ENCODE results near the gene SPATA7.

- TF ChIP-seq ZNF317 (CRISPR knock-in tag; IDR thresholded peaks at IDR 0.05; ENCODE audit: borderline replicate concordance, low read depth) = no peak
- no peak for TF ChIP-seq HMGXB4 (CRISPR knock-in tag; IDR thresholded peaks at IDR 0.05)
- no peak for TF ChIP-seq SMAD3 (CRISPR knock-in tag; IDR thresholded peaks at IDR 0.05; ENCODE audit: borderline replicate concordance)
- TF ChIP-seq NR2C2 (CRISPR knock-in tag; IDR thresholded peaks at IDR 0.05) = no peak
- TF ChIP-seq CREB1 (CRISPR knock-in tag; IDR thresholded peaks at IDR 0.05) = no peak
- TF ChIP-seq USF2 (CRISPR knock-in tag; IDR thresholded peaks at IDR 0.05) = no peak
- TF ChIP-seq CTCF (IDR thresholded peaks at IDR 0.05) = no peak
- TF ChIP-seq JUN (CRISPR knock-in tag; IDR thresholded peaks at IDR 0.05) = no peak
These were observed 32.1 kb downstream of the SPATA7 start for GRCh38 chr14:88417594-88417993.

Measured in WTC11 (cell line).